Caco-2 (cell line): ENCODE measurements around the gene GDF10. TPM values are rescaled to one million over a fixed set of nuclear protein-coding genes. Genes with fewer than 3 reads are reported as not detected.

Experiments
- BruUV-seq: library from RNA; stranded (reverse); fragments of 400-500 nt; replicated peaks from 2 replicates; lab custom pipeline; 2021; lab: Mats Ljungman, UMichigan
- CTCF ChIA-PET: fragments of 300-600 bp; sonication (Branson Sonifier 250); formaldehyde crosslinking; loops from one replicate; lab custom pipeline; 2022; ENCODE audit warnings: antibody characterized with exemption; lab: Charles Lee
- POLR2A ChIA-PET: fragments of 300-600 bp; sonication (Branson Sonifier 250); formaldehyde crosslinking; loops from one replicate; lab custom pipeline; 2022; ENCODE audit warnings: antibody characterized with exemption; lab: Charles Lee
- DNase-seq, 2 experiments: peaks; one replicate each; pipeline versions ENCODE4 v3.0.0 to v3.0.0-alpha.2; 2020 to 2022
- H3K27me3 ChIP-seq: replicated peaks from 2 replicates; pipeline ENCODE4 v1.6.0; 2011; ENCODE audit warnings: low read length; ENCODE audit not compliant: control insufficient read depth, insufficient read depth
- H3K36me3 ChIP-seq: 2 replicates; pipeline ENCODE4 v1.5.1; 2011; ENCODE audit warnings: low read length; ENCODE audit not compliant: control insufficient read depth, insufficient read depth
- H3K4me1 ChIP-seq: fragments of 250-450 bp; sonication (Bioruptor Pico); 2 replicates; pipeline ENCODE4 v1.5.1; 2020; ENCODE audit warnings: mild to moderate bottlenecking
- H3K4me3 ChIP-seq: 2 replicates; pipeline ENCODE4 v1.5.1; 2011; ENCODE audit warnings: low read depth, mild to moderate bottlenecking, control low read depth, low read length
- H3K9me3 ChIP-seq: fragments of 250-450 bp; sonication (Bioruptor Pico); 2 replicates; pipeline ENCODE4 v1.5.1; 2020; ENCODE audit warnings: mild to moderate bottlenecking, moderate library complexity
- H3K27ac Mint-ChIP-seq: one replicate; pipeline ENCODE4 v1.8.0; 2022; ENCODE audit warnings: mixed read lengths; ENCODE audit not compliant: unreplicated experiment
- H3K27me3 Mint-ChIP-seq: one replicate; pipeline ENCODE4 v1.8.0; 2022; ENCODE audit warnings: mixed read lengths; ENCODE audit not compliant: insufficient read depth, unreplicated experiment
- H3K36me3 Mint-ChIP-seq: one replicate; pipeline ENCODE4 v1.8.0; 2022; ENCODE audit warnings: mild to moderate bottlenecking, mixed read lengths; ENCODE audit not compliant: insufficient read depth, unreplicated experiment
- H3K4me1 Mint-ChIP-seq: one replicate; pipeline ENCODE4 v1.8.0; 2022; ENCODE audit warnings: low read depth, mixed read lengths; ENCODE audit not compliant: unreplicated experiment
- H3K4me3 Mint-ChIP-seq: one replicate; pipeline ENCODE4 v1.8.0; 2022; ENCODE audit warnings: mild to moderate bottlenecking, moderate library complexity, mixed read lengths; ENCODE audit not compliant: unreplicated experiment
- H3K9me3 Mint-ChIP-seq: one replicate; pipeline ENCODE4 v1.8.0; 2022; ENCODE audit warnings: mixed read lengths; ENCODE audit not compliant: unreplicated experiment
- CTCF ChIP-seq, 2 experiments: fragments of 200-600 bp in 1 of 2; IDR thresholded peaks; 1 replicate in 1 of 2; 2 replicates in 1 of 2; pipeline versions ENCODE4 v1.5.1 to v1.8.0; 2011 to 2022; ENCODE audit warnings: antibody characterized with exemption in 1 of 2, control low read depth in 1 of 2, inconsistent platforms in 1 of 2, low read depth in 1 of 2, low read length in 1 of 2, mild to moderate bottlenecking in 1 of 2, moderate library complexity in 1 of 2; ENCODE audit not compliant: insufficient read depth in 1 of 2, severe bottlenecking in 1 of 2, unreplicated experiment in 1 of 2
- intact Hi-C: fragments of 100-400 bp; cut with micrococcal nuclease; formaldehyde crosslinking; loops from one replicate; pipeline ENCODE4 v1.10.0; 2022; ENCODE audit not compliant: unreplicated experiment
- total RNA-seq: library from RNA; stranded (reverse); gene quantifications from 2 replicates; pipeline ENCODE4 v1.2.3, GENCODE V29; 2022

Gene GDF10
- total RNA-seq, 1 experiment from 2014 or later, result not detected

GRCh38 chr10:47330366-47330765 lies 30.4 kb downstream of the GDF10 start:
- no peak overlapping the region for H3K4me3 Mint-ChIP-seq
- no peak overlapping the region for H3K27ac Mint-ChIP-seq
- no peaks in the 10 kb centered on the region for H3K36me3 ChIP-seq
- H3K9me3 Mint-ChIP-seq, result no peaks in the 10 kb centered on the region
- no peaks in the 10 kb centered on the region for H3K4me1 Mint-ChIP-seq
- H3K27me3 Mint-ChIP-seq, result peaks cover 11% of the 10 kb centered on the region
- ChIA-PET CTCF (interaction anchor here (0.7 kb wide), 1 partner anchor 33 kb away, joined by 8 read pairs; no protein-coding TSS in a partner anchor), POLR2A (no interaction called here)
- no TSS peak for BruUV-seq
- H3K4me3 ChIP-seq, result no peak overlapping the region
- H3K4me1 ChIP-seq, result no peaks in the 10 kb centered on the region
- DNase-seq, result peak in 1 of 2 experiments; percentile 26
- no peaks in the 10 kb centered on the region for H3K9me3 ChIP-seq
- intact Hi-C loops, result loop anchor here (1.0 kb wide), 1 partner anchor 19 kb away; no protein-coding TSS in a partner anchor
- H3K27me3 ChIP-seq, result no peaks in the 10 kb centered on the region
- TF ChIP-seq CTCF (IDR thresholded peaks at IDR 0.05; ENCODE audit: insufficient read depth in 1 of 2, low read depth in 1 of 2, low read length in 1 of 2, severe bottlenecking in 1 of 2, unreplicated experiment in 1 of 2), result no peak
- H3K36me3 Mint-ChIP-seq, result no peaks in the 10 kb centered on the region

- H3K4me1 Mint-ChIP-seq, result no peaks in the 10 kb centered on the region
- ChIA-PET CTCF (no interaction called here), POLR2A (no interaction called here)
- intact Hi-C loops, result loop anchor here (1.0 kb wide), 1 partner anchor 20 kb away; no protein-coding TSS in a partner anchor
- TF ChIP-seq CTCF (IDR thresholded peaks at IDR 0.05; ENCODE audit: insufficient read depth in 1 of 2, low read depth in 1 of 2, low read length in 1 of 2, severe bottlenecking in 1 of 2, unreplicated experiment in 1 of 2), result no peak
- Histone ChIP-seq H3K4me3 (no peak overlapping the region), H3K27me3 (no peaks in the 10 kb centered on the region), H3K36me3 (no peaks in the 10 kb centered on the region), H3K4me1 (no peaks in the 10 kb centered on the region), H3K9me3 (no peaks in the 10 kb centered on the region)
- H3K27me3 Mint-ChIP-seq, result peaks cover 11% of the 10 kb centered on the region
- H3K9me3 Mint-ChIP-seq, result no peaks in the 10 kb centered on the region
- no peak overlapping the region for H3K27ac Mint-ChIP-seq
- peak in 1 of 2 experiments; percentile 36 for DNase-seq
- no peaks in the 10 kb centered on the region for H3K36me3 Mint-ChIP-seq
- no peak overlapping the region for H3K4me3 Mint-ChIP-seq
- no TSS peak for BruUV-seq
Observed at GRCh38 chr10:47330804-47331203, 30.8 kb downstream of the GDF10 start.

- Mint-ChIP-seq H3K4me1 (no peaks in the 10 kb centered on the region), H3K36me3 (no peaks in the 10 kb centered on the region), H3K4me3 (no peak overlapping the region), H3K27me3 (peaks cover 15% of the 10 kb centered on the region), H3K27ac (no peak overlapping the region), H3K9me3 (no peaks in the 10 kb centered on the region)
- ChIA-PET POLR2A (no interaction called here), CTCF (interaction anchor here (1.9 kb wide), 1 partner anchor 9 kb away, joined by 6 read pairs; no protein-coding TSS in a partner anchor)
- no peak overlapping the region for H3K4me3 ChIP-seq
- no peaks in the 10 kb centered on the region for H3K4me1 ChIP-seq
- no peak for TF ChIP-seq CTCF (IDR thresholded peaks at IDR 0.05; ENCODE audit: insufficient read depth in 1 of 2, low read depth in 1 of 2, low read length in 1 of 2, severe bottlenecking in 1 of 2, unreplicated experiment in 1 of 2)
- H3K36me3 ChIP-seq, result no peaks in the 10 kb centered on the region
- intact Hi-C loops, result no loop called here
- no TSS peak for BruUV-seq
- H3K27me3 ChIP-seq, result no peaks in the 10 kb centered on the region
- DNase-seq, result peak in 1 of 2 experiments; percentile 30
- no peaks in the 10 kb centered on the region for H3K9me3 ChIP-seq
Observed at GRCh38 chr10:47331491-47331890, 31.5 kb downstream of the GDF10 start.
